GM19452 (cell line): ENCODE measurements around the gene ZNF804A.

Experiments used
- ATAC-seq: cut with Tn5 transposase; IDR thresholded peaks from one replicate; pipeline ENCODE4 v1.9.1; 2021; ENCODE audit not compliant: unreplicated experiment

The ZNF804A gene

GRCh38 chr2:184923751-184924150, 325.4 kb downstream of the ZNF804A start:
- ATAC-seq, result no peak

GRCh38 chr2:184927040-184927439, 328.7 kb downstream of the ZNF804A start:
- no peak for ATAC-seq

- no peak for ATAC-seq
These were observed 338.4 kb downstream of the ZNF804A start for GRCh38 chr2:184936761-184937160.

GRCh38 chr2:184938221-184938985, 340.1 kb downstream of the ZNF804A start:
- ATAC-seq, result no peak

GRCh38 chr2:184945326-184945725, 347.0 kb downstream of the ZNF804A start:
- ATAC-seq, result no peak

- ATAC-seq, result no peak
These were observed 347.5 kb downstream of the ZNF804A start for GRCh38 chr2:184945824-184946223.

- no peak for ATAC-seq
These were observed 358.5 kb downstream of the ZNF804A start for GRCh38 chr2:184956856-184957255.

- no peak for ATAC-seq
These were observed 373.3 kb downstream of the ZNF804A start for GRCh38 chr2:184971546-184972068.
